ENCODE results near the gene LUC7L.
"Not testable (repeated sequence)": the region's sequence is repeated elsewhere in the genome, so short reads cannot be mapped to it uniquely, and the experiment has no call there.

Gene LUC7L

GRCh38 chr16:272633-273546 is 43.6 kb upstream of the LUC7L start:
- no peak overlapping the region for H3K27ac ChIP-seq
- no peak for TF ChIP-seq CTCF (conservative IDR thresholded peaks at IDR 0.05)

GRCh38 chr16:270381-271255 is 41.4 kb upstream of the LUC7L start:
- H3K27ac ChIP-seq = no peak overlapping the region
- TF ChIP-seq CTCF (conservative IDR thresholded peaks at IDR 0.05) = no peak

GRCh38 chr16:269061-269796 is 40.0 kb upstream of the LUC7L start:
- TF ChIP-seq CTCF (conservative IDR thresholded peaks at IDR 0.05) = no peak
- H3K27ac ChIP-seq = no peak overlapping the region

- TF ChIP-seq CTCF (conservative IDR thresholded peaks at IDR 0.05) = no peak
- no peak overlapping the region for H3K27ac ChIP-seq
Observed at GRCh38 chr16:268141-269053, 39.1 kb upstream of the LUC7L start.

- not testable (repeated sequence) for H3K27ac ChIP-seq
Observed at GRCh38 chr16:267562-267961, 38.3 kb upstream of the LUC7L start.

GRCh38 chr16:266258-267164 is 37.3 kb upstream of the LUC7L start:
- no peak for TF ChIP-seq CTCF (conservative IDR thresholded peaks at IDR 0.05)

More at GRCh38 chr16:266258-267164, 37.3 kb upstream of the LUC7L start:
- no peak overlapping the region for H3K27ac ChIP-seq
